Neural progenitor cell (in vitro differentiated cells): Measurements from ENCODE around the gene TMEM143. TPM values are rescaled to one million over a fixed set of nuclear protein-coding genes. Genes with fewer than 3 reads are reported as not detected.

Experiments used
- DNase-seq: peaks from one replicate; pipeline ENCODE4 v3.0.0-alpha.2; 2016; ENCODE audit warnings: low spot score
- H2AFZ ChIP-seq: fragments of 200-600 bp; sonication (generic); replicated peaks from 2 replicates; pipeline ENCODE4 v1.6.1; 2016; ENCODE audit warnings: antibody characterized with exemption
- H3F3A ChIP-seq: fragments of 200-600 bp; sonication (generic); 2 replicates; pipeline ENCODE4 v1.6.1; 2016; ENCODE audit warnings: antibody characterized with exemption, low read depth
- H3K27ac ChIP-seq: fragments of 200-600 bp; sonication (generic); 2 replicates; pipeline ENCODE4 v1.5.1; 2016; ENCODE audit warnings: mild to moderate bottlenecking
- H3K27me3 ChIP-seq: fragments of 200-600 bp; sonication (generic); 2 replicates; pipeline ENCODE4 v1.6.1; 2016; ENCODE audit warnings: mild to moderate bottlenecking, moderate library complexity
- H3K36me3 ChIP-seq: fragments of 200-600 bp; sonication (generic); 2 replicates; pipeline ENCODE4 v1.5.1; 2016
- H3K4me1 ChIP-seq: fragments of 200-600 bp; sonication (generic); 2 replicates; pipeline ENCODE4 v1.6.1; 2016; ENCODE audit warnings: mixed run types
- H3K4me2 ChIP-seq: fragments of 200-600 bp; sonication (generic); 2 replicates; pipeline ENCODE4 v1.6.1; 2016
- H3K4me3 ChIP-seq: fragments of 200-600 bp; sonication (generic); 2 replicates; pipeline ENCODE4 v1.5.1; 2016
- H3K79me2 ChIP-seq: fragments of 200-600 bp; sonication (generic); 2 replicates; pipeline ENCODE4 v1.6.1; 2016; ENCODE audit warnings: low read depth
- H3K9ac ChIP-seq: fragments of 200-600 bp; sonication (generic); 2 replicates; pipeline ENCODE4 v1.6.1; 2016
- H3K9me3 ChIP-seq: fragments of 200-600 bp; sonication (generic); 2 replicates; pipeline ENCODE4 v1.5.1; 2016; ENCODE audit warnings: low read depth
- H4K20me1 ChIP-seq: fragments of 200-600 bp; sonication (generic); 2 replicates; pipeline ENCODE4 v1.6.1; 2016; ENCODE audit warnings: low read depth
- H3K27ac Mint-ChIP-seq: 3 replicates; pipeline ENCODE4 v1.8.0; 2021; ENCODE audit warnings: mixed read lengths
- H3K27me3 Mint-ChIP-seq: 2 replicates; pipeline ENCODE4 v1.8.0; 2022; ENCODE audit warnings: low read depth, mild to moderate bottlenecking, inconsistent platforms, moderate library complexity, mixed read lengths; ENCODE audit not compliant: insufficient read depth
- H3K36me3 Mint-ChIP-seq: 3 replicates; pipeline ENCODE4 v1.8.0; 2021; ENCODE audit warnings: mixed read lengths
- H3K4me1 Mint-ChIP-seq: 3 replicates; pipeline ENCODE4 v1.8.0; 2021; ENCODE audit warnings: mixed read lengths
- H3K4me3 Mint-ChIP-seq: 3 replicates; pipeline ENCODE4 v1.8.0; 2021; ENCODE audit warnings: mild to moderate bottlenecking, moderate library complexity, mixed read lengths
- H3K9me3 Mint-ChIP-seq: 3 replicates; pipeline ENCODE4 v1.8.0; 2020; ENCODE audit warnings: mixed read lengths
- EZH2 ChIP-seq: fragments of 200-600 bp; sonication (generic); IDR thresholded peaks from 2 replicates; pipeline ENCODE4 v1.6.1; 2017; ENCODE audit warnings: antibody characterized with exemption, mild to moderate bottlenecking, moderate library complexity
- EZH2phosphoT487 ChIP-seq: fragments of 200-600 bp; sonication (generic); IDR thresholded peaks from 2 replicates; pipeline ENCODE4 v1.6.1; 2017; ENCODE audit warnings: antibody characterized with exemption
- total RNA-seq: library from RNA; depleted of rRNA; stranded (reverse); fragments of >200 nt; gene quantifications from 2 replicates; pipeline ENCODE4 v1.2.3, GENCODE V29; 2015; ENCODE audit warnings: low replicate concordance
- TF ChIP-seq, protein P1 (sequence below): fragments of 200-600 bp; sonication (generic); IDR thresholded peaks from 2 replicates; pipeline ENCODE4 v1.5.1; 2017; ENCODE audit warnings: antibody characterized with exemption, mild to moderate bottlenecking

The TMEM143 gene
- total RNA-seq, 1 donor from 2014 or later, result 3.1 TPM

GRCh38 chr19:48403606-48404005 is 39.9 kb upstream of the TMEM143 start:
- Histone ChIP-seq H3K9ac (no peak overlapping the region), H3K9me3 (no peaks in the 10 kb centered on the region), H3K27ac (no peak overlapping the region), H3F3A (peaks cover 24% of the 10 kb centered on the region), H3K4me1 (no peaks in the 10 kb centered on the region), H3K4me3 (no peak overlapping the region), H3K79me2 (no peaks in the 10 kb centered on the region), H3K27me3 (peaks cover 3% of the 10 kb centered on the region), H4K20me1 (no peaks in the 10 kb centered on the region), H3K36me3 (no peaks in the 10 kb centered on the region), H3K4me2 (no peak overlapping the region), H2AFZ (no peak overlapping the region)
- Mint-ChIP-seq H3K9me3 (peaks cover 2% of the 10 kb centered on the region), H3K4me1 (peaks cover 29% of the 10 kb centered on the region), H3K27ac (peak overlapping the region; percentile 18), H3K4me3 (no peak overlapping the region), H3K36me3 (peaks cover 2% of the 10 kb centered on the region), H3K27me3 (peaks cover 18% of the 10 kb centered on the region)
- no peak for TF ChIP-seq EZH2
- no peak for TF ChIP-seq EZH2phosphoT487
- TF ChIP-seq, protein P1, sequence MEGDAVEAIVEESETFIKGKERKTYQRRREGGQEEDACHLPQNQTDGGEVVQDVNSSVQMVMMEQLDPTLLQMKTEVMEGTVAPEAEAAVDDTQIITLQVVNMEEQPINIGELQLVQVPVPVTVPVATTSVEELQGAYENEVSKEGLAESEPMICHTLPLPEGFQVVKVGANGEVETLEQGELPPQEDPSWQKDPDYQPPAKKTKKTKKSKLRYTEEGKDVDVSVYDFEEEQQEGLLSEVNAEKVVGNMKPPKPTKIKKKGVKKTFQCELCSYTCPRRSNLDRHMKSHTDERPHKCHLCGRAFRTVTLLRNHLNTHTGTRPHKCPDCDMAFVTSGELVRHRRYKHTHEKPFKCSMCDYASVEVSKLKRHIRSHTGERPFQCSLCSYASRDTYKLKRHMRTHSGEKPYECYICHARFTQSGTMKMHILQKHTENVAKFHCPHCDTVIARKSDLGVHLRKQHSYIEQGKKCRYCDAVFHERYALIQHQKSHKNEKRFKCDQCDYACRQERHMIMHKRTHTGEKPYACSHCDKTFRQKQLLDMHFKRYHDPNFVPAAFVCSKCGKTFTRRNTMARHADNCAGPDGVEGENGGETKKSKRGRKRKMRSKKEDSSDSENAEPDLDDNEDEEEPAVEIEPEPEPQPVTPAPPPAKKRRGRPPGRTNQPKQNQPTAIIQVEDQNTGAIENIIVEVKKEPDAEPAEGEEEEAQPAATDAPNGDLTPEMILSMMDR, result no peak
- peak; percentile 80 for DNase-seq

DNA sequence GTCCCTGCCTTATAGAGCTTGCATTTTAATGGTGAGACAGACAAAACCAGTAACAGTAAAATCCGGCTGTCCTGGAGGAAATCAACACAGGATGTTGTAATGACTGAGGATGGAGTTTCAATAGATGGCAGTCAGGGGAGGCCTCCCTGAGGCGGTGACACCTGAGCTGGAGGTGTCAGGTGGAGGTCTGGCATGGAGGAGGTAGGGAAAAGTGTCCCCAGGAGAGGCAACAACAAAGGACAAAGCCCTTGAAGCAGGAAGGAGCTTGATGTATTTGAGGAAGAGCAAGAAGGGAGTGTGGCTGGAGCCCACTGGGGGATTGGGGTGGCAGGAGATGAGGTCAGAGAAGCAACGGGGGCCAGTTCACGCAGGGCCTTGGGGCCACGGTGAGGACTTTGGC is 37.5 kb upstream of the TMEM143 start:
- Histone ChIP-seq H2AFZ (no peak overlapping the region), H3K79me2 (no peaks in the 10 kb centered on the region), H3K4me3 (no peak overlapping the region), H3K4me1 (peaks cover 12% of the 10 kb centered on the region), H3K4me2 (no peak overlapping the region), H3K27me3 (peaks cover 26% of the 10 kb centered on the region), H3F3A (peaks cover 23% of the 10 kb centered on the region), H4K20me1 (no peaks in the 10 kb centered on the region), H3K36me3 (no peaks in the 10 kb centered on the region), H3K9ac (no peak overlapping the region), H3K9me3 (no peaks in the 10 kb centered on the region), H3K27ac (no peak overlapping the region)
- Mint-ChIP-seq H3K27me3 (peaks cover 32% of the 10 kb centered on the region), H3K4me1 (peaks cover 42% of the 10 kb centered on the region), H3K36me3 (peaks cover 2% of the 10 kb centered on the region), H3K4me3 (no peak overlapping the region), H3K27ac (no peak overlapping the region), H3K9me3 (peaks cover 2% of the 10 kb centered on the region)
- TF ChIP-seq EZH2 (no peak), EZH2phosphoT487 (no peak)
- TF ChIP-seq, protein P1, result no peak
- no peak for DNase-seq

DNA sequence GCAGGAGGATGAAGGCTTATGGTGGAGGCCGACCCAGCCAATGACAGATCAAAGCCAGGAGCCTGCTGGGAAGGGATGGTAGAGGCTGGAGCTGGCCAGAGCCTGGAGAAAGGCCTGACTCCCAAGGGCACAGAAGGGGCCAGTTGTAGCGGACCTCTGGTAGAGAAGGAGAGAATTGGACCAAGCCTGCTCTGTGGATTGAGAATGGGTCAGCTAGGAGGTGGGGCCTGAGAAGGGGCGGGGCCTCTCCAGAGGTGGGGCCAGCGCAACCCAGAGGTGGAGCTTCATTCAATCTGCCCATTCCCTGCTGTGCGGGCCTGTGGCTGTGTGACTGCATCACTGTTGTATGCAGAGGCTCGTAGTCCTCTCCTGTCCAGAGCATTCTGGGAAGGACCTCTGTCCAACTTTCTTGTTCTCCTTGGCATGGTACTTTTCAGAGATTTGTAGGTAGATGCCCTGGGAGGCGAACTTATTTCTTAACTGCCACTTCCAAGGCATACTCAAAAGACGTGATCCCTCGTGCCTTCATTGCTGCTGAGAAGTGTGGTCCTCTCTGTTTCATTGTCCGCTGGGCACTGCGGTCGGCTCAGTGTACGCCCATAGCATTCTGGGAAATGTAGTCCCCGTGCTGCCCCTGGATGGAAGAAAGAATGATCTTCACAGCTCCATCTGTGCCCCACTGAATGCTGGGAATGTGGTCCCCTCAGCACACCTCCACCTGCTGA is 36.4 kb upstream of the TMEM143 start:
- peak overlapping the region; percentile 59 for H3K4me3 Mint-ChIP-seq
- peaks cover 23% of the 10 kb centered on the region for H3F3A ChIP-seq
- DNase-seq, result peak; percentile 75
- H3K36me3 ChIP-seq, result no peaks in the 10 kb centered on the region
- peaks cover 51% of the 10 kb centered on the region for H3K4me1 Mint-ChIP-seq
- no peaks in the 10 kb centered on the region for H3K9me3 ChIP-seq
- H2AFZ ChIP-seq, result no peak overlapping the region
- no peak overlapping the region for H3K9ac ChIP-seq
- peaks cover 37% of the 10 kb centered on the region for H3K27me3 ChIP-seq
- no peak overlapping the region for H3K4me3 ChIP-seq
- H3K27ac Mint-ChIP-seq, result peak overlapping the region; percentile 75
- peaks cover 2% of the 10 kb centered on the region for H3K9me3 Mint-ChIP-seq
- peaks cover 2% of the 10 kb centered on the region for H3K36me3 Mint-ChIP-seq
- peaks cover 37% of the 10 kb centered on the region for H3K27me3 Mint-ChIP-seq
- TF ChIP-seq EZH2phosphoT487 (no peak), EZH2 (no peak)
- TF ChIP-seq, protein P1, result no peak
- H3K4me2 ChIP-seq, result peak overlapping the region; percentile 28
- H3K27ac ChIP-seq, result no peak overlapping the region
- H3K4me1 ChIP-seq, result peaks cover 18% of the 10 kb centered on the region
- no peaks in the 10 kb centered on the region for H4K20me1 ChIP-seq
- H3K79me2 ChIP-seq, result no peaks in the 10 kb centered on the region
